Choroid plexus epithelial cell (primary cell): ENCODE measurements around the gene SFN.
"Not testable (repeated sequence)": the region's sequence is repeated elsewhere in the genome, so short reads cannot be mapped to it uniquely, and the experiment has no call there.

Source experiments
- DNase-seq: peaks from one replicate; pipeline ENCODE4 v3.0.0-alpha.2; 2010; ENCODE audit warnings: low read depth
- H3K4me3 ChIP-seq: 2 replicates; pipeline ENCODE4 v1.5.1; 2011; ENCODE audit warnings: low read depth, mild to moderate bottlenecking, control low read depth, low read length, moderate library complexity
- TF ChIP-seq, protein P1 (sequence below): conservative IDR thresholded peaks from 2 replicates; pipeline ENCODE4 v1.5.1; 2011; ENCODE audit warnings: low read depth, mild to moderate bottlenecking, control low read depth, inconsistent platforms, low read length, moderate library complexity

SFN gene

DNA sequence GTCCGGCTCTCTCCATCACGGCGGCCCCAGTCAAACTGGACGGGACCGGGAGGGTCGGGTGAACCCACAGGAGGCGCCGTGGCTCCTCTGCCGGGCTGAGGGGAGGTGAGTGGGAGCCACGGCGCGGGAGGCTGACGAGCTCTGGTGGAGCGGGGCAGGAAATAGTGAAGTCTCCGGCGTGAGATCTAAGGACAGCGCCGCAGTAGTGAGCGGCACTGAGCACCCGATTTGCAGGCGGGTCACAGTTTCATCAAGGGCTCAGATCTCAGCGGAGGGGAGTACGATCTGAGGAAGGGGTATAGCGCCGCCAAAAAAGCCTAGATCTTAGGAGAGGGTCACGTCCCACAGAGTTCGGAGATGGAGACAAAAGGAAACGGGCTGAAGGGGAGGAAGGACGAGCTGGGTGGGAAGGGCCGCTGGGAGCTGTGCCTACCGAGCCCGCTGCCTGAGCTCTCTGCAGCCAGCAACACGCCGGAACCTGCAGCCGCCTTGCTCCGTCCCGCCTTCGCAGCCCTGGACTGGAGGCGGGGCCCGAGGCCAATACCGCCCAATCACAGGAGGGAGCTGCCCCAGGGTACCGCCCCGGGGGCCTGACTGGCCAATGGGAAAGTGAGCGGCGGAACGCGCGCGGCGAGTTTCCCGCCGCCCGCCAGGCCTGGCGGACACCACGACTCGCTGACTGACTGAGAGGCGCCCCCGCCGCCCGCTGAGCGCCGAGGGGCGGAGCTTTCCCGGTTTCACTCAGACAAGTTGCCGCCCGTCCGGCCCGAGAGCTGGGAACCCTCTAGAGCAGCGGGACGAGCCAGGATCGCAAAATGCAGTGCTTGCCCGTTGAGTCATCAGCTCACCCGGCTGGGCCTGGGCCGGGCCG, 1.9 kb downstream of the SFN start:
- TF ChIP-seq, protein P1, sequence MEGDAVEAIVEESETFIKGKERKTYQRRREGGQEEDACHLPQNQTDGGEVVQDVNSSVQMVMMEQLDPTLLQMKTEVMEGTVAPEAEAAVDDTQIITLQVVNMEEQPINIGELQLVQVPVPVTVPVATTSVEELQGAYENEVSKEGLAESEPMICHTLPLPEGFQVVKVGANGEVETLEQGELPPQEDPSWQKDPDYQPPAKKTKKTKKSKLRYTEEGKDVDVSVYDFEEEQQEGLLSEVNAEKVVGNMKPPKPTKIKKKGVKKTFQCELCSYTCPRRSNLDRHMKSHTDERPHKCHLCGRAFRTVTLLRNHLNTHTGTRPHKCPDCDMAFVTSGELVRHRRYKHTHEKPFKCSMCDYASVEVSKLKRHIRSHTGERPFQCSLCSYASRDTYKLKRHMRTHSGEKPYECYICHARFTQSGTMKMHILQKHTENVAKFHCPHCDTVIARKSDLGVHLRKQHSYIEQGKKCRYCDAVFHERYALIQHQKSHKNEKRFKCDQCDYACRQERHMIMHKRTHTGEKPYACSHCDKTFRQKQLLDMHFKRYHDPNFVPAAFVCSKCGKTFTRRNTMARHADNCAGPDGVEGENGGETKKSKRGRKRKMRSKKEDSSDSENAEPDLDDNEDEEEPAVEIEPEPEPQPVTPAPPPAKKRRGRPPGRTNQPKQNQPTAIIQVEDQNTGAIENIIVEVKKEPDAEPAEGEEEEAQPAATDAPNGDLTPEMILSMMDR = no peak
- H3K4me3 ChIP-seq = peak overlapping the region; percentile 67
- DNase-seq = peak; percentile 98

DNA sequence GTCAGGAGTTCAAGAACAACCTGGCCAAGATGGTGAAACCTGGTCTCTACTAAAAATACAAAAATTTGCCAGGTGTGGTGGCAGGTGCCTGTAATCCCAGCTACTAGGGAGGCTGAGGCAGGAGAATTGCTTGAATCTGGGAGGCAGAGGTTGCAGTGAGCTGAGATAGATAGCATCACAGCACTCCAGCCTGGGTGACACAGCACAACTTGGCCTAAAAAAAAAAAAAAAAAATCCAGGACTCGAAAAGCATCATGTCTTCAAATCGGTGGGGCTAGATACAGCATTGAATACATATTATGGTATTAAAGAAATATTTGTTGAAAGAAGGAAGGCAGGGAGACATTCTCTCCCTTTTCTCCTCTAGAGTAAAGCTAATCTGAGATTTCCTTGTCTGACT, 10.1 kb downstream of the SFN start:
- not testable (repeated sequence) for DNase-seq

DNA sequence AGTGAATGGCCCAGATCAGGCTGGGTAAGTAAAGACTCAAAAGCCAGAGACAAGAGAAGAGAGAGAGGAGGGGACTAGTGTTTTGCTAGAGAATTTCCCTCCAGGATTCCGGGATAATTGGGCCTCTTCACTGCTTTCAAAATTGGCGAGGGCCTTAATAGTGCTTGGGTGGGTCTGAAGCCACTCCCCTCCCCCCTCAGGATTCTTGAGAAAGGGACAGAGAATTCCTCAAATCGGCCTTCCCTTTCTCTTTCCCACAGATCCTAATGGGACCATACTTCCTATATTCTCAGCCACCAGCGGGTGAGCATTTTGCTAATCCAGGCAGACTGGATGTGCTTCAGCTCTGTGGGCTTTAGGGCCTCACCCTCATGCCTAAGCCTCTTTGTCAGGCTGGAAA, 11.9 kb downstream of the SFN start:
- no peak overlapping the region for H3K4me3 ChIP-seq
- DNase-seq = no peak
- TF ChIP-seq, protein P1 = no peak

More for the DNA sequence above, 10.1 kb downstream of the SFN start:
- not testable (repeated sequence) for H3K4me3 ChIP-seq

DNA sequence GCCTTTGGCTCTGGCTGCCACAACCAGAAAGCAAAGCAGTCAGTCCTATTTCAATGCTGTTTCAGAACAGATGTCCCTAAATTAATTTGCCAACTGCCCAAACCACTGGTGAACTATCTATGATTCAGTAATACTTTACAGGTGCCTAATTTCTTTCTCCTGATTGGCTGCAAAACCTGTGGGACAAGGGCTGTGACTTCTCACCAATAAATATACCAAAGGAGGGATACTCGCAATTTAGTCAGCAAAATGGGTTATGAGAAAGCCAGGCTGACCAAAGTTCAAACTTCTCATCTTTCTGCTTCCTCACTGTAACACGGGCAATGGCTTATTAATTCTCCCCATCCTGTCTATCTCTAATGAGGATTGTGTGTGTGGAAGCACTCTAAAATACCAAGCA, 14.4 kb downstream of the SFN start:
- no peak for DNase-seq
- H3K4me3 ChIP-seq = no peak overlapping the region
- TF ChIP-seq, protein P1 = no peak

DNA sequence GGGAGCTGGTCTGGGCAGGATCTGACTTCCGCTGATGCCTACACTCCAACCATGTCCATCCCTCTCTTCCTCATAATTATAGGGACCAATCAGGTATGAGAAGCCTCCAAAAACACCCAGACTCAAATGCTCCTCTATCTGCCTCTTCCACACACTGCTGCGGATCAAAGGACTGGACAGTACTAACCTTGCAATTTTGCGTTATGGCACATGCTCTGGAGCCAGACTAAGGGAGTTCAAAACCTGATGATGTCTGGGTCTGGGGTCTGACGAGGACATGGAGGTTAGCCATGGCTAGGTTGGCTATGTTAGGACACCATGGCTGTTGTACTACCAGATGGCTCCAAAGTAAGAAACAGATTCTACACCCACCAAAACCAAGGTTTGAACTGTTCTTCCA, 16.8 kb downstream of the SFN start:
- TF ChIP-seq, protein P1 = no peak
- H3K4me3 ChIP-seq = no peak overlapping the region
- no peak for DNase-seq

DNA sequence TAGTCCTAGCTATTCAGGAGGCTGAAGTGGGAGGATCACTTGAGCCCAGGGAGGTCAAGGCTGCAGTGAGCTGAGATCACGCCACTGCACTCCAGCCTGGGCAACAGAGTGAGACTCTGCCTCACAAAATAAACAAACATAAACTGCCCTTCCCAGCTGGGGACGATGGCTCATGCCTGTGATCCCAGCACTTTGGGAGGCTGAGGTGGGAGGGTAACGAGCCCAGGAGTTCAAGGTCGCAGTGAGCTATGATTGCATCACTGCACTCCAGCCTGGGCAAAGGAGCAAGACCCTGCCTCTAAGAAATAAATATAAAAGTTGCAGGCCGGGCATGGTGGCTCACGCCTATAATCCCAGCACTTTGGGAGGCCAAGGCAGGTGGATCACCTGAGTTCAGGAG, 18.7 kb downstream of the SFN start:
- not testable (repeated sequence) for DNase-seq, H3K4me3 ChIP-seq

DNA sequence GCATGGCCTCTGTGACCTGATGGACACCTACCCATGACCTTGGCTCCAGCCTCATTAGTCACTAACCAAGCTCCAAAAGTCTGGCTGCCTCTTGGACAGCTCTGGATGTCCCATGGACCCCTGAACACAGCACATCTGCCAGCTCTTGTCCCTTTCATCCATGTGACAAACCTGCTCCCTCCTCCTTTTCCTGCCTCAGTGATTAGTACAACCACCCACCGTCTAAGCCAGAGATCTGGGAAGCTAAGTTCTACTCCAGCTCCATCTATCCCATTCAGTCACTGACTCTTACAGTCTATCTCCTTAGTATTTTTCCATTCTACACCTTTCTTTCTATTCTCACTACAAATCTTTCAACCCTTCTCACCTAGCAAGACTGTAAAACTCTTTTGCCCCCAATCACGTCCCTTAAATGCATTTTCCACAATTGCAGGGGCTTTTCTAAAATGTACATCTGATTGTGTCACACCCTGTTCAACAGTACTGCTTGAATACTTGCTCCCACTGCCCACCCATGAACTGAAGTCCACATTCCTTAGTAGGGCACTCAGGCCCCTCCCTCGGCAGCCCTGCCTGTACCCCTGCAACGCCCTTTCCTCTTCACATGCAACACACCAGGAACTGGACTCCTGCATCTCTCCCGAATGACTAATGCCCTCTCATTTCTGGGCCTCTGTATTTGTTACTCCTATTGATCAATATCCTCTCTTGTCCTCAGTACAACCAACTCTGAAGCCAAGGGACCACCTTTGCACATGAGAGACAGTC, 19.9 kb downstream of the SFN start:
- TF ChIP-seq, protein P1 = no peak
- DNase-seq = no peak
- H3K4me3 ChIP-seq = no peak overlapping the region

DNA sequence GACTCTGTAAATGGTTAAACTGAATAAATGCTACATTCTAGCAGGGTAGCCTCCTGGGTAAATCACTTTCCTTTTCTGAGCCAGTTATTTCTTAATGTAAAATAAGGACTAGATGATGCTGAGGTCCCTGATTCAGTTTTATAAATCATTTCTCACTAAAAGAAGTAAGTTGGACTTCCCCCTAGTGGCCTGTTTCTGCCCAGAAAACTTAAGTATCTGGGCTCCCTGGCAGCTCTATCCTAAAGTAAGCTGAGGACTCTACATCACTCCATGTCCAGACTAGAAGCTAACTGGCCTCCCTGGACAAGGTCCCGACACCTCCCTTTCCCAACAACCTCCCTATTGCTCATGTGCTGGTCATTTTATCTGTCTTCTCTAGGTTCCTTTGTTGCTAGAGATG, 24.2 kb downstream of the SFN start:
- TF ChIP-seq, protein P1 = peak; percentile 66

More for the DNA sequence above, 24.2 kb downstream of the SFN start:
- H3K4me3 ChIP-seq = no peak overlapping the region
- peak; percentile 73 for DNase-seq
